K562 (cell line): ENCODE results near the gene LDLRAD3. TPM values are rescaled to one million over a fixed set of nuclear protein-coding genes. Genes with fewer than 3 reads are reported as not detected.
A peak's percentile ranks its signal among the peaks of the same experiment; 100 is the strongest.

Experiments
- BDP1 ChIP-seq: IDR thresholded peaks from 3 replicates; pipeline ENCODE4 v1.6.1; 2011; ENCODE audit not compliant: insufficient read length, insufficient read depth
- CBX3 ChIP-seq, 2 experiments: IDR thresholded peaks; 1 replicate in 1 of 2; 2 replicates in 1 of 2; pipeline ENCODE4 v1.6.1; 2012; ENCODE audit warnings: inconsistent platforms in 2 of 2, low read length in 2 of 2, borderline replicate concordance in 1 of 2, control low read depth in 1 of 2
- CCNT2 ChIP-seq: IDR thresholded peaks from 2 replicates; pipeline ENCODE4 v1.6.1; 2011; ENCODE audit warnings: borderline replicate concordance, low read depth, mild to moderate bottlenecking, moderate library complexity, mixed read lengths, low read length; ENCODE audit not compliant: insufficient read length; ENCODE audit errors: extremely low read depth
- DIDO1 ChIP-seq: fragments of 450-650 bp; IDR thresholded peaks from 2 replicates; pipeline ENCODE4 v1.6.1; 2016; ENCODE audit warnings: low read depth, missing biosample characterization, missing genetic modification characterization
- HCFC1 ChIP-seq: IDR thresholded peaks from 2 replicates; pipeline ENCODE4 v1.6.1; 2012; ENCODE audit warnings: low read depth, low read length, improper control_type of control experiment
- HIVEP1 ChIP-seq: fragments of 250-450 bp; sonication (Bioruptor Pico); IDR thresholded peaks from 2 replicates; pipeline ENCODE4 v1.4.0; 2020; ENCODE audit warnings: mild to moderate bottlenecking
- HNRNPL ChIP-seq: fragments of 200-400 bp; formaldehyde crosslinking; IDR thresholded peaks from 2 replicates; pipeline ENCODE4 v1.6.1; 2017; ENCODE audit warnings: low read depth, mild to moderate bottlenecking, low read length
- HNRNPLL ChIP-seq: fragments of 200-400 bp; formaldehyde crosslinking; IDR thresholded peaks from 2 replicates; pipeline ENCODE4 v1.6.1; 2017; ENCODE audit warnings: low read length, low read depth, mild to moderate bottlenecking; ENCODE audit not compliant: poor library complexity, severe bottlenecking
- KDM1A ChIP-seq, 2 experiments: fragments of 450-650 bp; IDR thresholded peaks; 2 replicates each; pipeline ENCODE4 v1.6.1; 2016; ENCODE audit warnings: mild to moderate bottlenecking in 2 of 2
- LARP7 ChIP-seq: fragments of 450-650 bp; IDR thresholded peaks from 2 replicates; pipeline ENCODE4 v1.6.1; 2016
- MAFF ChIP-seq: IDR thresholded peaks from 2 replicates; pipeline ENCODE4 v1.6.1; 2012; ENCODE audit warnings: low read length, improper control_type of control experiment
- MYC ChIP-seq, 2 experiments: fragments of 250-450 bp in 1 of 2; sonication (Bioruptor Pico) in 1 of 2; IDR thresholded peaks; 2 replicates each; pipeline versions ENCODE4 v1.5.1 to v1.6.1; 2012 to 2021; ENCODE audit warnings: low read depth in 2 of 2, borderline replicate concordance in 1 of 2, improper control_type of control experiment in 1 of 2, low read length in 1 of 2, mild to moderate bottlenecking in 1 of 2, moderate library complexity in 1 of 2
- NFIC ChIP-seq: fragments of 450-650 bp; IDR thresholded peaks from 2 replicates; pipeline ENCODE4 v1.6.1; 2017; ENCODE audit warnings: mild to moderate bottlenecking, inconsistent platforms
- NFYB ChIP-seq: IDR thresholded peaks from 2 replicates; pipeline ENCODE4 v1.6.1; 2011; ENCODE audit warnings: mild to moderate bottlenecking, moderate library complexity; ENCODE audit not compliant: insufficient read length; ENCODE audit errors: extremely low read depth
- POLR2G ChIP-seq: fragments of 200-400 bp; formaldehyde crosslinking; IDR thresholded peaks from 2 replicates; pipeline ENCODE4 v1.6.1; 2017; ENCODE audit warnings: low read depth, mild to moderate bottlenecking, antibody characterized with exemption, low read length, moderate library complexity
- RBM14 ChIP-seq: fragments of 200-400 bp; formaldehyde crosslinking; IDR thresholded peaks from 2 replicates; pipeline ENCODE4 v1.6.1; 2018; ENCODE audit warnings: low read depth, mild to moderate bottlenecking, low read length, moderate library complexity, borderline replicate concordance; ENCODE audit not compliant: insufficient read depth
- RHOXF2B ChIP-seq: fragments of 250-450 bp; sonication (Bioruptor Pico); conservative IDR thresholded peaks from 2 replicates; pipeline ENCODE4 v1.5.1; 2021
- TCF7L2 ChIP-seq: fragments of 150-350 bp; IDR thresholded peaks from 2 replicates; pipeline ENCODE4 v1.6.1; 2016; ENCODE audit warnings: low read depth, mild to moderate bottlenecking, low read length, moderate library complexity
- TSC22D4 ChIP-seq: fragments of 450-650 bp; IDR thresholded peaks from 2 replicates; pipeline ENCODE4 v1.6.1; 2016; ENCODE audit warnings: missing genetic modification characterization, missing biosample characterization, control low read depth
- YY1 ChIP-seq, 3 experiments: IDR thresholded peaks; 2 replicates each; pipeline ENCODE4 v1.6.1; 2011; ENCODE audit warnings: low read length in 2 of 3, mild to moderate bottlenecking in 2 of 3, moderate library complexity in 2 of 3, borderline replicate concordance in 1 of 3, control low read depth in 1 of 3, low read depth in 1 of 3; ENCODE audit not compliant: insufficient read depth in 3 of 3, insufficient replicate concordance in 2 of 3, control insufficient read depth in 1 of 3, insufficient read length in 1 of 3; ENCODE audit errors: extremely low read depth in 1 of 3
- ZBTB1 ChIP-seq: sonication (generic); formaldehyde crosslinking; IDR thresholded peaks from 2 replicates; pipeline ENCODE4 v1.8.1; 2023; ENCODE audit warnings: missing genetic modification reagents, low read depth, mild to moderate bottlenecking, borderline replicate concordance
- ZFP36 ChIP-seq: fragments of 150-350 bp; IDR thresholded peaks from 2 replicates; pipeline ENCODE4 v1.6.1; 2018; ENCODE audit warnings: low read length, low read depth; ENCODE audit not compliant: partially characterized antibody
- ZNF143 ChIP-seq: sonication (generic); formaldehyde crosslinking; IDR thresholded peaks from 2 replicates; pipeline ENCODE4 v1.9.0; 2022; ENCODE audit warnings: mild to moderate bottlenecking, missing genetic modification reagents
- ZNF282 ChIP-seq: sonication (generic); formaldehyde crosslinking; IDR thresholded peaks from 2 replicates; pipeline ENCODE4 v1.8.1; 2023; ENCODE audit warnings: missing genetic modification reagents
- ZNF830 ChIP-seq: fragments of 250-450 bp; sonication (Bioruptor Pico); IDR thresholded peaks from 2 replicates; pipeline ENCODE4 v1.5.0; 2021; ENCODE audit warnings: mild to moderate bottlenecking
- polyA plus RNA-seq, 8 experiments: library from polyadenylated mRNA; depleted of rRNA in 4 of 8; stranded (reverse) in 5 of 8; unstranded in 3 of 8; fragments of >200 nt; fragmentation: Nextera tagmentation in 2 of 8; fragmentation: Illumina TruSeq in 1 of 8; extraction: Ambion mirVana in 2 of 8; extraction: Trizol in 1 of 8; gene quantifications; 2 replicates each; pipeline versions ENCODE4 v1.2.1 to v1.2.3, GENCODE V29; 2011 to 2014; ENCODE audit warnings: inconsistent platforms in 1 of 8, missing spikeins in 1 of 8
- total RNA-seq, 7 experiments: library from RNA; depleted of rRNA in 6 of 7; stranded (reverse); fragments of >200 nt in 6 of 7; fragmentation: Illumina TruSeq in 2 of 7; extraction: Trizol in 2 of 7; gene quantifications; 2 replicates each; pipeline versions ENCODE4 v1.2.1 to v1.2.3, GENCODE V29; 2011 to 2021; ENCODE audit warnings: low replicate concordance in 1 of 7
- TF ChIP-seq, protein P1 (sequence below): IDR thresholded peaks from 3 replicates; pipeline ENCODE4 v1.6.1; 2011; ENCODE audit warnings: borderline replicate concordance, mild to moderate bottlenecking, moderate library complexity; ENCODE audit not compliant: insufficient read length; ENCODE audit errors: extremely low read depth

The LDLRAD3 gene
- total and polyA plus RNA-seq, 9 of the 15 experiments (the other 6 are each of a cell fraction or from before 2014, with no cell fraction given), result 0.73 to 7.2 (median 3.5) TPM

DNA sequence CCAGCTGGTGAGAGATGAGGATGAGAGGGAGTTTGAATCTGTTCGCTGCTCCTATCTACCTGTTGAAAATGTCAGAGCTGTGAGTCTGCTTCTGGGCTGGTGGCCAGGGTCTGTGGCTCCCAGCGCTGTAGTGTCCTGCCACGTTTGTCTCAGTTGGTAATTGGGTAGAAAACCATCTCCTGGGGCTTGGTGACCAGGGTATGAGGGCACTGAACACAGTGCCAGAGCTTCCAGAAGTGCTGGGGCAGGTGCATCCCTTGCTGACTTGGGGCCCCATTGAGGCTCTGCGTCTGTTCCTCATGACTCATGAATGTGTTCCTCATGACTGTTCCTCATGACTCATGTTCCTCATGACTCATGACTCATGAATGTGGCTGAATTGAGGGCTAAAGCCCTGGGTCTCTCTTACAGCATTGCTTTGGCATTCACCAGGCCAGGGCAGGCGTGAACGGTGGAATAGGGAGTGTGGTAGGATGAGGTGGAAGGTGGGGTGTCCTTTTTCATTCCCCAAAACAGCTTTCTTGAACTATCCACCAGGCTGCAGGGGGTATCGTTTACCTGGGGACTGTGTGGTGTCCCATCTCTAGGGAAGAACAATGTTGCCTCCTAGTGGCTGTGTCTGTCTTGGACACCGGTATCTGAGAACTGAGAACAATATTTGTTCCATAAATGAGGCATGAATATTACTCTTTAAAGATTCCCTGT lies 205.8 kb downstream of the LDLRAD3 start (continued):
- TF ChIP-seq TSC22D4 (tag), result no peak
- TF ChIP-seq CCNT2, result no peak
- no peak for TF ChIP-seq ZNF282 (CRISPR knock-in tag)
- no peak for TF ChIP-seq RBM14
- TF ChIP-seq POLR2G, result no peak
- TF ChIP-seq DIDO1 (tag), result peak; percentile 71
- TF ChIP-seq LARP7, result no peak
- TF ChIP-seq HNRNPLL, result no peak
- no peak for TF ChIP-seq RHOXF2B (CRISPR knock-in tag)
- TF ChIP-seq, protein P1, sequence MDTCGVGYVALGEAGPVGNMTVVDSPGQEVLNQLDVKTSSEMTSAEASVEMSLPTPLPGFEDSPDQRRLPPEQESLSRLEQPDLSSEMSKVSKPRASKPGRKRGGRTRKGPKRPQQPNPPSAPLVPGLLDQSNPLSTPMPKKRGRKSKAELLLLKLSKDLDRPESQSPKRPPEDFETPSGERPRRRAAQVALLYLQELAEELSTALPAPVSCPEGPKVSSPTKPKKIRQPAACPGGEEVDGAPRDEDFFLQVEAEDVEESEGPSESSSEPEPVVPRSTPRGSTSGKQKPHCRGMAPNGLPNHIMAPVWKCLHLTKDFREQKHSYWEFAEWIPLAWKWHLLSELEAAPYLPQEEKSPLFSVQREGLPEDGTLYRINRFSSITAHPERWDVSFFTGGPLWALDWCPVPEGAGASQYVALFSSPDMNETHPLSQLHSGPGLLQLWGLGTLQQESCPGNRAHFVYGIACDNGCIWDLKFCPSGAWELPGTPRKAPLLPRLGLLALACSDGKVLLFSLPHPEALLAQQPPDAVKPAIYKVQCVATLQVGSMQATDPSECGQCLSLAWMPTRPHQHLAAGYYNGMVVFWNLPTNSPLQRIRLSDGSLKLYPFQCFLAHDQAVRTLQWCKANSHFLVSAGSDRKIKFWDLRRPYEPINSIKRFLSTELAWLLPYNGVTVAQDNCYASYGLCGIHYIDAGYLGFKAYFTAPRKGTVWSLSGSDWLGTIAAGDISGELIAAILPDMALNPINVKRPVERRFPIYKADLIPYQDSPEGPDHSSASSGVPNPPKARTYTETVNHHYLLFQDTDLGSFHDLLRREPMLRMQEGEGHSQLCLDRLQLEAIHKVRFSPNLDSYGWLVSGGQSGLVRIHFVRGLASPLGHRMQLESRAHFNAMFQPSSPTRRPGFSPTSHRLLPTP, result no peak
- no peak for TF ChIP-seq ZNF143 (CRISPR knock-in tag)
- no peak for TF ChIP-seq HNRNPL
- no peak for TF ChIP-seq HCFC1
- no peak for TF ChIP-seq TCF7L2
- TF ChIP-seq CBX3 (IDR thresholded peaks at IDR 0.05; ENCODE audit: borderline replicate concordance in 1 of 2, low read length in 2 of 2), result peak in 1 of 2 experiments; percentile 76; a peak in 2 of 3 replicates
- no peak for TF ChIP-seq ZNF830 (CRISPR knock-in tag)
- no peak for TF ChIP-seq ZBTB1 (CRISPR knock-in tag)
- no peak for TF ChIP-seq NFYB
- no peak for TF ChIP-seq ZFP36
- peak; percentile 77 for TF ChIP-seq MAFF
- TF ChIP-seq KDM1A (IDR thresholded peaks at IDR 0.05), result peak; percentile 62 to 66; a peak in 3 of 4 replicates
- no peak for TF ChIP-seq YY1 (IDR thresholded peaks at IDR 0.05; ENCODE audit: borderline replicate concordance in 1 of 3, control insufficient read depth in 1 of 3, extremely low read depth in 1 of 3, insufficient read depth in 3 of 3, insufficient read length in 1 of 3, insufficient replicate concordance in 2 of 3, low read depth in 1 of 3, low read length in 2 of 3)
- TF ChIP-seq BDP1, result no peak
- no peak for TF ChIP-seq HIVEP1
- TF ChIP-seq MYC (IDR thresholded peaks at IDR 0.05; ENCODE audit: low read depth, low read length), result 0 out of 2 replicates have a peak, but pooled peaks have one; percentile 38
- TF ChIP-seq MYC (CRISPR knock-in tag; IDR thresholded peaks at IDR 0.05; ENCODE audit: borderline replicate concordance, low read depth), result no peak
- no peak; the same call in 1 of the 2 replicates for TF ChIP-seq NFIC
